ENCODE data around the gene FBXO48. TPM values are rescaled to one million over a fixed set of nuclear protein-coding genes. Genes with fewer than 3 reads are reported as not detected.
"Not testable (repeated sequence)": the region's sequence is repeated elsewhere in the genome, so short reads cannot be mapped to it uniquely, and the experiment has no call there.

The FBXO48 gene
- total RNA-seq, 2 donors from 2014 or later: 0.78 to 3.0 TPM

GRCh38 chr2:68499133-68499532, 32.0 kb upstream of the FBXO48 start:
- H3K36me3 ChIP-seq (replicated peaks in 1 of 2; ENCODE audit: insufficient read depth in 1 of 2, low read depth in 2 of 2): peaks cover 0 to 5% of the 10 kb centered on the region in 2 donors
- intact Hi-C loops (cut with DNase I): no loop called here
- ATAC-seq: no peak
- DNase-seq: no peak
- H3K9me3 ChIP-seq: no peaks in the 10 kb centered on the region
- H3K27ac ChIP-seq: no peak overlapping the region
- no peak for TF ChIP-seq CTCF (IDR thresholded peaks at IDR 0.05)
- no peak for TF ChIP-seq POLR2A (IDR thresholded peaks at IDR 0.05)
- no peak overlapping the region for H3K4me3 ChIP-seq
- no peaks in the 10 kb centered on the region for H3K27me3 ChIP-seq
- no peaks in the 10 kb centered on the region for H3K4me1 ChIP-seq

- Histone ChIP-seq H3K9me3 (no peaks in the 10 kb centered on the region), H3K36me3 (replicated peaks in 1 of 2; ENCODE audit: insufficient read depth in 1 of 2, low read depth in 2 of 2) (no peaks in the 10 kb centered on the region), H3K4me1 (peaks cover 6% of the 10 kb centered on the region), H3K27ac (no peak overlapping the region), H3K27me3 (no peaks in the 10 kb centered on the region), H3K4me3 (no peak overlapping the region)
- WGBS, 2 donors: 86 to 90% methylated on average over 1 of the region's 1 CpG
- no peak for ATAC-seq
- DNase-seq: no peak
- intact Hi-C loops (cut with DNase I): no loop called here
- TF ChIP-seq CTCF (IDR thresholded peaks at IDR 0.05): no peak
- no peak for TF ChIP-seq POLR2A (IDR thresholded peaks at IDR 0.05)
Observed at GRCh38 chr2:68491582-68491981, 24.5 kb upstream of the FBXO48 start.

GRCh38 chr2:68489282-68489681, 22.2 kb upstream of the FBXO48 start:
- no peak for ATAC-seq
- intact Hi-C loops (cut with DNase I): no loop called here
- Histone ChIP-seq H3K36me3 (replicated peaks in 1 of 2; ENCODE audit: insufficient read depth in 1 of 2, low read depth in 2 of 2) (no peaks in the 10 kb centered on the region), H3K4me3 (no peak overlapping the region), H3K27me3 (no peaks in the 10 kb centered on the region), H3K9me3 (no peaks in the 10 kb centered on the region), H3K27ac (no peak overlapping the region), H3K4me1 (peaks cover 6% of the 10 kb centered on the region)
- TF ChIP-seq CTCF (IDR thresholded peaks at IDR 0.05) (no peak), POLR2A (IDR thresholded peaks at IDR 0.05) (no peak)
- no peak for DNase-seq
- 68 to 87% methylated on average over 1 of the region's 1 CpG for WGBS, 2 donors

- H3K4me1 ChIP-seq; H3K4me3 ChIP-seq; H3K36me3 ChIP-seq (replicated peaks in 1 of 2; ENCODE audit: insufficient read depth in 1 of 2, low read depth in 2 of 2); H3K9me3 ChIP-seq; H3K27me3 ChIP-seq; intact Hi-C loops (cut with DNase I); DNase-seq; ATAC-seq; H3K27ac ChIP-seq: not testable (repeated sequence)
- WGBS, 2 donors: 68 to 82% methylated on average over 1 of the region's 1 CpG
Observed at GRCh38 chr2:68488605-68489004, 21.5 kb upstream of the FBXO48 start.

GRCh38 chr2:68487773-68488355, 20.8 kb upstream of the FBXO48 start:
- Histone ChIP-seq H3K27ac (no peak overlapping the region), H3K27me3 (no peaks in the 10 kb centered on the region), H3K4me3 (no peak overlapping the region), H3K9me3 (no peaks in the 10 kb centered on the region), H3K4me1 (peaks cover 6% of the 10 kb centered on the region), H3K36me3 (replicated peaks in 1 of 2; ENCODE audit: insufficient read depth in 1 of 2, low read depth in 2 of 2) (no peaks in the 10 kb centered on the region)
- WGBS, 2 donors: 31 to 38% methylated on average over 3 of the region's 3 CpGs
- intact Hi-C loops (cut with DNase I): no loop called here
- TF ChIP-seq CTCF (IDR thresholded peaks at IDR 0.05) (peak in 6 of 7 experiments; percentile 38 to 62 (median 49)), POLR2A (IDR thresholded peaks at IDR 0.05) (no peak)
- ATAC-seq (no peak), DNase-seq (no peak)
